NOMO-1 (cell line): ENCODE measurements around the gene COPS6.
A peak's percentile ranks its signal among the peaks of the same experiment; 100 is the strongest.
"Not testable (repeated sequence)": the region's sequence is repeated elsewhere in the genome, so short reads cannot be mapped to it uniquely, and the experiment has no call there.

Source experiments
- DNase-seq, 2 experiments: peaks; one replicate each; lab custom pipeline; 2025; ENCODE audit not compliant: unreplicated experiment in 2 of 2; lab: John Stamatoyannopoulos, UW

COPS6 gene

DNA sequence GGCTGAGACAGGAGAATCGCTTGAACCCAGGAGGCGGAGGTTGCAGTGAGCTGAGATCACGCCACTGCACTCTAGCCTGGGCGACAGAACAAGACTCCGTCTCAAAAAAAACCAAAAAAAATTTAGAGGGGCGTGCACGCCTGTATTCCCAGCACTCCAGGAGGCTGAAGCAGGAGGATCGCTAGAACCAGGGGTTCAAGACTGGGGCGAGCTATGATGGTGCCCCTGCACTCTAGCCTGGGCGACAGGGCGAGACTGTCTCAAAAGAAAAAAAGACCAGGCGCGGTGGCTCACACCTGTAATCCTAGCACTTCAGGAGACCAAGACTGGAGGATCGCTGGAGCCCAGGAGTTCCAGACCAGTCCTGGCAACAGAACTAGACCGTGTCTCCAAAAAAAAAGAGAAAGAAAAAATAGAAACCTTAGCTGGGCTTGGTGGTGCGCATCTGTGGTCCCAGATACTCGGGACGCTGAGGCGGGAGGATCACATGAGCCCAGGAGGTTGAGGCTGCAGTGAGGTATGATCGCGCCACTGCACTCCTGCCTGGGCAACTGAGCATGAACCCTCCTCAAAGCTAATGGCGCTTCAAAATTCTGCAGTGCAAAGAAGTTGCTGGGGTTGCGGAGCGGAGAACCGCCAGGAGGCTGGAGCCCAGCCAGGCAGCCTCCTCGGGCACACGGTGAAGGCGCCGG, 37.6 kb downstream of the COPS6 start:
- no peak for DNase-seq

DNA sequence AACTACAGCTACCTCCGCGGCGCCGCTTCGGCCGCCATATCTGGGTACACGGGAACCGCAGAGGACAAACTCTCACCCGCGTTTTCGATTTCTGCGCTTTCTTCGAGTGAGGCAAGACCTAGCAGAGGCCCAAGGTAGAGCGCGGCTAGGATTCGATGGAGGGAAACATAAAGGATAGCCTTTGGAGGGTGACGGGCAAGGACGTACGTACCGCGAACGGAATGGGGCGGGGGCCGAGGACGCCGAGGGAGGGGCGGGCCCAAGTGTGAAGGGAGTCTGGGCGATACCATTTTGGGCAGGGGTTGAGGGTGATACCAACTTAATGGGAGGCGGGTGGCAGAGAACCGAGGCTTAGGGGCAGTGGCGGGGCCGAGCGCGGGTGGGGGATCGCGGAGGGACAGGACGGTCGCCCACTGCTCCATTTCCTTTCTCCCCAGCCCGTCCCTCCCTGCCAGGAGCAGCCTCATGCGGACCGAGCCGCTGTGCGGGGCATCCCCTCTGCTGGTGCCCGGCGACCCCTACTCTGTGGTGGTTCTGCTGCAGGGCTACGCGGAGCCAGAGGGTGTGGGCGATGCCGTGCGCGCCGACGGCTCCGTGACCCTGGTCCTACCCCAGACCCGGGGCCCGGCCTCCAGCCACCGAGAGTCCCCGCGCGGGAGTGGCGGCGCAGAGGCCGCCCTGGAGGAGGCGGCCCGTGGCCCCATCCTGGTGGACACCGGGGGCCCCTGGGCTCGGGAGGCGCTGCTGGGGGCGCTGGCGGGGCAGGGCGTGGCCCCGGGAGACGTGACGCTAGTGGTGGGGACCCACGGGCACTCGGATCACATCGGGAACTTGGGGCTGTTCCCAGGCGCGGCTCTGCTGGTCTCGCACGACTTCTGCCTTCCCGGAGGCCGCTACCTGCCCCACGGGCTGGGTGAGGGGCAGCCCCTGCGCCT, 38.4 kb downstream of the COPS6 start, which contains the start of gene MBLAC1:
Gene MBLAC1, plus strand, starts transcription at position 37 of the 935 bp plus-strand sequence. Its CDS starts 429 bp downstream, at position 466.
- peak; percentile 92 to 96 for DNase-seq

DNA sequence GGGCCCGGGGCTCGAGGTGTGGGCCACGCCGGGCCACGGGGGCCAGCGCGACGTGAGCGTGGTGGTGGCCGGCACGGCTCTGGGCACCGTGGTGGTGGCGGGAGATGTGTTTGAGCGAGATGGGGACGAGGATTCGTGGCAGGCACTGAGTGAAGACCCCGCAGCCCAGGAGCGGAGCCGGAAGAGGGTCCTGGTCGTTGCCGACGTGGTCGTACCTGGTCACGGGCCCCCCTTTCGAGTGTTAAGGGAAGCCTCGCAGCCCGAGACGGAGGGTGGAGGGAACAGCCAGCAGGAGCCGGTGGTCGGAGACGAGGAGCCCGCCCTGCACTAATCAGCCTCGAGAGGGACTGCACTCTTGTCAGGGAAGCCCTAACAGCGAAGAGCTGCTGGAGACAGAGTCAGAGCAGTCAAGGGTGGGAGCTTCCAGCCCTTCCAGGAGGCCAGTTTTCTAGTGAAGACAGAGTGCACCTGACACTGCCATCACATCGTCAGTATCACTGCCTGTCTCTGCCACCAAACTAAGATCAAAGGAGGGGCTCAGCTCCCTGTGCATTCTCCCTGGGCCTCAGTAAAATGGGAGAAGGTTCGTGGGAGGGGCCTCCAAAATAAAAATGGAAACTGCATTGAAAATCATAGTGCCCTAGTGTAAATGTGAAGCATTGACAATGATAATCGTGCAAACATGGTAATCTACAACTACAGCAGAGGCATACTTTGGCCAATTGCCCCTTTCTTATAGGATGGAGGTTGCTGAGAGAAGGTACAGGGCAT, 39.3 kb downstream of the COPS6 start:
- peak; percentile 11 to 40 for DNase-seq

DNA sequence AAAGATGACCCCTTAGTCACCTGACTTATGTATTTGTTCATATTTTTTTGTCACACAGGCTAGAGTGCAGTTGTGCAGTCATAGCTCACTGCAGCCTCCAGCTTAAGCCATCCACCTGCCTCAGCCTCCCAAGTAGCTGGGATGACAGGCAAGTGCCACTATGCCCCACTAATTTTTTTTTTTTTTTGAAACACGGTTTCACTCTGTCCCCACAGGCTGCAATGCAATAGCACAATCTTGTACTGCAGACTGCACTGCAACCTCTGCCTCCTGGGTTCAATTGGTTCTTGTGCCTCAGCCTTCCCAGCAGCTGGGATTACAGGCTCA, 39.8 kb downstream of the COPS6 start:
- no peak for DNase-seq

DNA sequence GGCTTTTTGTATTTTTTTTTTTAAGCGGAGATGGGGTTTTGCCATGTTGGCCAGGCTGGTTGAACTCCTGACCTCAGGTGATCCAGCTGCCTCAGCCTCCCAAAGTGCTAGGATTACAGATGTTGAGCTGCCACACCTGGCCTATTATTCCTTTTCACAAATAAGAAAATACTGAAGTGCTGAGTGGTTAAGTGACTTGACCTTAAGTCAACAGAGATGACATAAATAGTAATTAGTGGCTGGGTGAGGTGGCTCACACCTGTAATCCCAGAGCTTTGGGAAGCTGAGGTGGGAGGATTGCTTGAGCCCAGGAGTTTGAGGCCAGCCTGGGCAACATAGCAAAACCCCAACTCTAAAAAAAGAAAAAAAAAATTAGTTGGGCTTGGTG, 41.4 kb downstream of the COPS6 start:
- DNase-seq, result not testable (repeated sequence)

DNA sequence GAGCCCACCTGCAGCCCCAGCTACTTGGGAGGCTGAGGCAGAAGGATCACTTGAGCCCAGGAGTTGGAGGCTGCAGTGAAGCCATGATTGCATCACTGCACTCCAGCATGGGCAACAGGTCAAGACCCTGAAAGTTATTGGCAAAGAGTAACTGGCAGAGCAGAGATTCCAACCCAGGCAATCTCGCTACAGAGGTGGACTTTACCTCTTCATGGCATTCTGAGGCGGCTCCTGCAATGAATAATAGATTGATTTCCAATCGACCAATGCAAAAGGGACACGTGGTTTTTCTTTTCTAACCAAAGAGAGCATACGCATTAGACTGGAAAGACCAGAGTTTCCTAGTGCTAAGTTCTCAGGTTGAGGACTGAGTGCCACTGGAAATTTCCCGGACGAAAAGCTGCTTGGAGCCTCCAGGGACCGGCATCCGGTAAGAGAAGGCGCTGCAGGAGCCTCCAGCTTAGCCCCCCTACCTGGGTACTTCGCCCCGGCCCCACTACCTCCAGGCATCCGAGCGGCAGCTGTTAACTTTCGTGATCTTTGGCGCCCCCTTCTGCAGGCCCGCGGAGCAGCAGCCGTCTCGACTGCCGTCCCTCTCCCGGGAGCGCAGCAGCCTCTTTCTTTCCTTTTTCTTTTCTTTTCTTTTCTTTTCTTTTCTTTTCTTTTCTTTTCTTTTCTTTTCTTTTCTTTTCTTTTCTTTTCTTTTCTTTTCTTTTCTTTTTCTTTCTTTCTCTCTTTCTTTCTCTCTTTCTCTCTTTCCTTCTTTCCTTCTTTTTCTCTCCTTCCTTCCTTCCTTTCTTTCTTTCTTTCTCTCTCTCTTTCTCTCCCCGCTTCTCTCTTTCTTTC, 42.1 kb downstream of the COPS6 start:
- peak; percentile 74 to 77 for DNase-seq

DNA sequence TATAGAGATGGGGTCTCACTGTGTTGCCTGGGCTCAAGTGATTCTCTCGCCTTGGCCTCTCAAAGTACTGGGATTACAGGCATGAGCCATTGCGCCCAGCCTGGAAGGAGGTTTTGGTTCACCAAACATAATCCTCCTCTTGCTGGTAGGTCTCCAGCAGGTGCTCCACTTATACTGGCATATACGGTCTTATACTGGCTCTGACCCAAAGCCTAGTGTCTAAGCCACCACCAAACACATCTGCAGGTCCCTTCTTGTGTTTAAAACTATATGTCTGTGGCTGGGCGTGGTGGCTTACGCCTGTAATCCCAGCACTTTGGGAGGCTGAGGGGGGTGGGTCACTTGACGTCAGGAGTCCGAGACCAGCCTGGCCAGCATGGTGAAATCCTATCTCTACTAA, 43.4 kb downstream of the COPS6 start:
- DNase-seq, result no peak

DNA sequence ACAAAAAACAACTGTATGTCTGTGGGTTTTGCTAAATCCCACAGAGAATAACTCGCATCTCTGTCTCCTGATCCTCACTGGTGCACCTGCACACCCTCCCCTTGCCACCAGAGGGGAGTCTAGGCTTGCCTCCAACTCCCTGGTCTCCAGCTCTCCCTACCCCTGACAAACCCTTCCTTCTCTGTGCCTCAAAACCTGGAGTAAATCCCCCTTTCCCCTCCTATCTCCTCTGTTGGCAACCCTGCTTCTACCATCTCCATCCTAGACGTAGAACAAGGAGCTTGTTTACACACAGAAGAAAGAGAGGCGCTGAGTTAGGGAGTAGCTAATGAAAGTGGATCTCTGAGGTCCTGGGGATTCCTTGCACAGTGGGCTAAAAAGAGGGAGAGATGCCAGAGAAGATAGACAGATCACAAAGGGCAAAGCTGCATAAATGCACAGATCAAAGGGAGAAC, 44.0 kb downstream of the COPS6 start:
- DNase-seq, result peak; percentile 65 to 75

DNA sequence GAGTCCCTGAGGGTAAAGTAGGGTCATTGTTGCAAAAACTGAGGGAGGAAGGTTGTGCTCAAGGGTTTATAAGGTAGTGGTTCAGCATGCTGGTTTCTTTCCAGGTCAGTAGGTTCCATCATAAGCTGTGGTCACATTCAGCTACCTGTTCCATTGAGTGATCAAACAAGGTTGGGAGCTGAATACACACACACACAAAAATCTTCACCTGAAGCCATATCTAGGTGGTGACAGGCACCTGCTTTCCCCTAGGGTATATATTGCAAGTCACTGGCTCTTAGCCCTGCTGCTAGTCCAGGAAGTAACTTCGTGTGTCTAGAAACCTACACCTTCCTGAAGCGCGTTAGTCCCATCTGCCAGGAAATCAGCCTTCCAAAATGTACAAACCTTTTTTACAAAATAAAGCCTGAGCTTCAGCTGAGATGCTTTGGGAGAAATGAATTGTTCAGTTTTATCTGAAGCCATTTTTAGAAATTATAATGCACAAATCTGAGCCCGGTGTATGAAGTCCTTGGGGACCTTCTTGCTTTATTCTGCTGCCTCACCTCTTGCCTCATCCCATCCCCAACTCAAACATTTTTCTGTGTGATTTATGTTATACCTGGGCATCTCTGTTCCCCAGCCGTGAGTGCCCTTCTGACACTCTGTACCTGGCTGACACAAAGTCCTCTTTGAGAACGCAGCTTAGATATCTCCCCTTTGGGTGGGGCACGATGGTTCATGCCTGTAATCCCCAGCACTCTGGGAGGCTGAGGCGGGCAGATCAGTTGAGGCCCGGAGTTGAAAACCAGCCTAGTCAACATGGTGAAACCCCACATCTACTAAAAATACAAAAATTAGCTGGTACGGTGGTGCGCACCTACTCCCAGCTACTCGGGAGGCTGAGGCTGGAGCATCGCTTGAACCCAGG, 49.3 kb downstream of the COPS6 start:
- no peak for DNase-seq

DNA sequence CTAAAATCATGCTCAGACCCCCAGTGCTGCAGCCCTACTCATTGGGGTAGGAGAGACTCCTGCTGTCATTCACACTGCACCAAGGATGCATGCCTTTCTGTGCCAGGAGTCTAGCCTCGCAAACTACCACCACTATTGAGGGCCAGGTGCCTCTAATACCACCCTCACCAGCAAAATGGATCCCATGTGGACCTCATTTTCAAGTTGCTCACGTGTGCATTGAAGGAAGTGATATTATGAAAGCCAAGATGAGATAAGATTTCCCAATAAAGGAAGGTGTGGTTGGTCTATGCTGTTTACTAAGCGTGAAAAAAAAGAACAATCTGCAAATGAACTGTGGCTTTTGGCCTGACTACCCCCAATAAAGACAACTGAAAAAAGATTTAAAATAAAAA, 52.8 kb downstream of the COPS6 start:
- peak; percentile 90 to 91 for DNase-seq
